Measurements from ENCODE around the gene GOLM1.

Gene GOLM1

DNA sequence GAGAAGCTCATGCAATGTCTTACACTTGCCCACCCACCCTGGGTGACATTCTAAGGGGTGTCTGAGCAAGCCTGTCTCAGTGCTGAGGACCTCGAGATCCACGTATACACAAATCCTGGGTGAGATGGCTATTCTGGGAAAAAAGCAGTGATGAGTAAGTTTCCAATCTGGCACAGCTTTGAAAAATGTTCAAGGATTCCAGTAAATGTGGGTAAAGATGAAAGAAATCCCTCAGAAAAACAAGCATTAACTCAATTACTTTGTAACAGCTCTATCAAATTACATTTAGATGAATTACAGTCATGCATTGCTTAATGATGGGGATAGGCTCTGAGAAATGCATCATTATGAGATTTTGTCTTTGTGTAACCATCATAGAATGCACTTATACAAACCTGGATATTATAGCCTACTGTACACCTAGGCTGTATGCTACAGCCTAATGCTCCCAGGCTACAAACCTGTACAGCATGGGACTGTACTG lies 26.9 kb downstream of the GOLM1 start:
- TF ChIP-seq, protein P1, sequence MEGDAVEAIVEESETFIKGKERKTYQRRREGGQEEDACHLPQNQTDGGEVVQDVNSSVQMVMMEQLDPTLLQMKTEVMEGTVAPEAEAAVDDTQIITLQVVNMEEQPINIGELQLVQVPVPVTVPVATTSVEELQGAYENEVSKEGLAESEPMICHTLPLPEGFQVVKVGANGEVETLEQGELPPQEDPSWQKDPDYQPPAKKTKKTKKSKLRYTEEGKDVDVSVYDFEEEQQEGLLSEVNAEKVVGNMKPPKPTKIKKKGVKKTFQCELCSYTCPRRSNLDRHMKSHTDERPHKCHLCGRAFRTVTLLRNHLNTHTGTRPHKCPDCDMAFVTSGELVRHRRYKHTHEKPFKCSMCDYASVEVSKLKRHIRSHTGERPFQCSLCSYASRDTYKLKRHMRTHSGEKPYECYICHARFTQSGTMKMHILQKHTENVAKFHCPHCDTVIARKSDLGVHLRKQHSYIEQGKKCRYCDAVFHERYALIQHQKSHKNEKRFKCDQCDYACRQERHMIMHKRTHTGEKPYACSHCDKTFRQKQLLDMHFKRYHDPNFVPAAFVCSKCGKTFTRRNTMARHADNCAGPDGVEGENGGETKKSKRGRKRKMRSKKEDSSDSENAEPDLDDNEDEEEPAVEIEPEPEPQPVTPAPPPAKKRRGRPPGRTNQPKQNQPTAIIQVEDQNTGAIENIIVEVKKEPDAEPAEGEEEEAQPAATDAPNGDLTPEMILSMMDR (conservative IDR thresholded peaks at IDR 0.05; ENCODE audit: low read depth, low read length) = no peak
- H3K4me3 ChIP-seq (ENCODE audit: low read depth, low read length) = no peak overlapping the region
- peak; percentile 14 for DNase-seq (ENCODE audit: low read depth)

DNA sequence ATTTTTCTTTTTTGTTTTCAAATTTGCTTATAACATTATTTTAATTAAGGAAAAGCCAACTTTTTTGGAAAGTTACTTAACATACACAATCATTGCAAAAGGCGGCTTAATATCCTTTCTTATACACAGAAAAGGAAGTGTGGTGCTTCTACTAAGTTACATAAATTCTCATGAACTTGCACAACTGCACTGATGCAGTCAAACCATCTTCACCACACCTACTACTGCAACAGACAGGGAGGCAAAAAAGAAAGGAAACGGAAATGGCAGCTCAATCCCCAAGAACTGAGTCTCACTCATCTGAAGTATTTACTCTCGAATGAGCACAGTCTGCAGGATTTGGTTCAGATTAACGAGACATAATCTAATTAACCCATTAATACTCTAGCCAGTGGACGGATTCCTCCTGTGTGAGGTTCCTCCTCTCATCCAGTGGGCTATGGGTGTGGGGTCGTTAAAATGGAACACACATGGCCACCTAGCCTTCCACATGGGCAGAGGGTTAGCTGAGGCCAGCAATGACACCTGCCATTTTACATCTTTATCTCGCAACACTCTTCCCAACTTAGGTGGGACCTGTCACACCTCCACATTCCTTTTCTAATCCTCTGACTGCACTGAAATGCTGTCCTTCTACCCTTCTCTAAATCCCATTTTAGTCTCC lies 30.0 kb downstream of the GOLM1 start:
- H3K4me3 ChIP-seq (ENCODE audit: low read depth, low read length) = no peak overlapping the region
- DNase-seq (ENCODE audit: low read depth) = peak; percentile 12
- TF ChIP-seq, protein P1 (conservative IDR thresholded peaks at IDR 0.05; ENCODE audit: low read depth, low read length) = no peak

DNA sequence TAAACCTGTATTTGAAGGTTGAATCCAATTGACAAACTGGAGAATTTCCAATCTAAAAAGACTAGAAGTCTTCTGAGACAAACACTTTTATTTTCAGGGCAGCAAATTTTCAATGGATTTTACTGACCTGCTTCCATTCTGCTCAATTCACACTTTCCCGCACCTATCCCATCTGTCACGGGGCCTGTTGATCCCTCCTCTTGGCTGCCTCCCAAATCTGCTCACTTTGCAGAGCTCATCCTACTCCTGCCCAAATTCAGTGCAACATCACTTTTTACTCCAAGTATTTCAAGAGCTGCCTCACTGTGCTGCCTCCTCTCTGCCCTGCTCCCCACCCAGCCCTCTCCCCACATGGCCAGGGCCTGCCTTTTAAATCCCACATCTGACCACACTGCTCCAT lies 35.1 kb downstream of the GOLM1 start:
- TF ChIP-seq, protein P1 (conservative IDR thresholded peaks at IDR 0.05; ENCODE audit: low read depth, low read length) = no peak
- no peak overlapping the region for H3K4me3 ChIP-seq (ENCODE audit: low read depth, low read length)
- DNase-seq (ENCODE audit: low read depth) = no peak

DNA sequence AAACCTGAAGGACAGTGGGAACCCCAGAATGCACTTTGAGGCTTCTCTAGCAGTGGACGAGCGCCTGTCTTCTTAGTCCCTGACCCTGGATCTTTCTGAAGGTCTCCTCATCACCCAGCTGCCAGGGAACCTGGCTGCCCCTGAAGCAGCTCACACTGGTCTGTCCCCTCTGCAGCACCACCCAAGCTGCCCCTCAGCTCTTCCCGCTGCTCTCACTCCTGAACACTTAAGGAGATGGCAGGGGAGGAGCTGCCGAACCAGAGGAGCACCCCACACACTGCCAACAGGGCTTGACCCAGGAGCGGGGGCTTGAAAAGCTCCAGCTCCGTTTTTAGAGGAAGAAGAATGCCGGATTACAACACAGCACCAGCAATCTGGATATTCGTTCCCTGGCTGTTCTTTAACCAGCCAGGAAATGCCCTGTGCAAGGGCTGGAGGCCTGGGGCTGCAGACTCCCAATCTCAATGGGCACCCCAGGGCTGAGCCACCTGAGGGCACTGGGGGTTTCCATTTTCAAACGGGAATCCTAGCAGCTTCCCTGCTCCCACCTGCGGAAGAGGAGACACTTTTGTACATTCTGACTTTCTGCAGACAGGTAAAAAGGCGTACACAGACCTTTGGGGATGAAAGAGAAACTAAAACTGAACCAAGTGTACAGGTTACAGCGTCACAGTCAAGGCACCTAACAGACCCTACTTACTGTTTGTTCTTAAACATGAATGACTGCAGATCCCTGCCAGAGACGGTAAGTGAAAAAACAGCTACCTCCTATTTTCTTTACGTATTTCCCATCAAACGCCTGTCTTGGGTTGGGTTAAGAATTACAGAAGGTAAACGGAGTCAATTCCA lies 36.3 kb downstream of the GOLM1 start:
- TF ChIP-seq, protein P1 (conservative IDR thresholded peaks at IDR 0.05; ENCODE audit: low read depth, low read length) = no peak
- H3K4me3 ChIP-seq (ENCODE audit: low read depth, low read length) = no peak overlapping the region
- no peak for DNase-seq (ENCODE audit: low read depth)

DNA sequence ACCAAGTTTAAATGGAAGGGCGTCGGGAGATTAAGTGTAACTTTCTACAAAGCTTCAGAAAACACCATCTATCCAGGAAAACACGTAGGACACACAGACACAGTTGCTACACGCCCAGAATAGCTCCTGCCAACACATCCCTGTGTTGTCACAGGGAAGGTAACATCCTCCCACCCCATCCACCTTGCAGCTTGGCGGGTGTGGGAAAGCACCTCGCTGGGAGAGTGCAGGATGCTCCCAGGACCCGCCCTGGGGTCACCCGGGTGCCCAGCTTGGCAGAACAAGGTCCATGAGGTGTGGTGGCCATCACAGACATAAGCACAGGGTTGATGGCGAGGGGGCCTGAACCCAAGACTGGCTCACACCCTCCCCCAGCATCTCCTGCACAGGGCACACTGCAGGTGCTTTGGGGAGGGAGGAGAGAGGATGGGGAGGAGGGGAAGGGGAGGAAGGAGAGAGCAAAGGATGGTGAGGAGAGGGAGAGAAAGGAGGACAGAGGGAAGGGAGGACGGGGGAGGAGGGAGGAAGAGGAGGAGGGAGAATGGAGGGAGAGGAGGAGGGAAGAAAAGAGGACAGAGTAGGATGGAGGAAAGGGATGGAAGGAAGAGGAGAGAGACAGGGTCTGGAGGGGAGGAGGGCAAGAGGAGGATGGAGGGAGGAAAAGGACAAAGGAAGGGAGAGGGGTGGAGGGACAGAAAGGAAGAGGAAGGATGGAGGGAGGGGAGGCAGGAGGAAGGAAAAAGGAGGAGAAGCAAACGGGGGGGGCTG lies 37.2 kb downstream of the GOLM1 start:
- TF ChIP-seq, protein P1 (conservative IDR thresholded peaks at IDR 0.05; ENCODE audit: low read depth, low read length) = no peak
- no peak for DNase-seq (ENCODE audit: low read depth)
- no peak overlapping the region for H3K4me3 ChIP-seq (ENCODE audit: low read depth, low read length)

DNA sequence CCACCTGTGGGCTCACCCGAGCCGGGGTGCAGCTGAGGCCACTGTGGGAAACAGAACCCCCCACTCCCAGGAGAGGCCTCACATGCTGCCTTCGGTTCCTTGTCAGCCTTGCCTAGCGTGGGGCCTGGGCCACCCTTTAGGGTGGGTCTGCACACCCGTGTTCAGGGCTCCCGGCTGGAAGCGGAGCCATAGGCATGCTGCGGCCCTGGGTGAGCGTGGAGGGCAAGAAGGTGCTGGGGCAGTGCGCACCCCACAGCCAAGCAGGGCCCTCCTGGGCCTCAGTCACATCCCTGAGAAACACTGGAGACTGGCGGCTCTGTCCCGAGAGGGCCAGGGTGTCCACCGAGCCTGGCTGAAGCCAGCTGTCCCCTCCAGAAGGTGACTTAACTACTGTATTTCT lies 41.9 kb downstream of the GOLM1 start:
- TF ChIP-seq, protein P1 (conservative IDR thresholded peaks at IDR 0.05; ENCODE audit: low read depth, low read length) = no peak
- H3K4me3 ChIP-seq (ENCODE audit: low read depth, low read length) = no peak overlapping the region
- no peak for DNase-seq (ENCODE audit: low read depth)
